Stomach smooth muscle (tissue), 2 donors: ENCODE measurements around the gene HERC3.

Experiments
- H3K27ac ChIP-seq: one replicate; pipeline ENCODE4 v1.7.0; 2013; ENCODE audit warnings: mild to moderate bottlenecking, low read length, inconsistent platforms
- H3K27me3 ChIP-seq, 2 donors: one replicate each; pipeline ENCODE4 v1.7.0; 2013; ENCODE audit warnings: low read length in 2 of 2; ENCODE audit not compliant: insufficient read depth in 2 of 2, control insufficient read depth in 1 of 2
- H3K36me3 ChIP-seq, 2 donors: one replicate each; pipeline ENCODE4 v1.7.0; 2013; ENCODE audit warnings: low read length in 2 of 2; ENCODE audit not compliant: control insufficient read depth in 2 of 2, insufficient read depth in 2 of 2
- H3K4me1 ChIP-seq: one replicate; pipeline ENCODE4 v1.7.0; 2013; ENCODE audit warnings: low read length; ENCODE audit not compliant: control insufficient read depth, insufficient read depth
- H3K4me3 ChIP-seq, 2 donors: one replicate each; pipeline ENCODE4 v1.7.0; 2013; ENCODE audit warnings: low read length in 2 of 2
- H3K9ac ChIP-seq, 2 donors: one replicate each; pipeline ENCODE4 v1.7.0; 2013; ENCODE audit warnings: low read length in 2 of 2, mild to moderate bottlenecking in 1 of 2
- H3K9me3 ChIP-seq, 2 donors: one replicate each; pipeline ENCODE4 v1.7.0; 2013; ENCODE audit warnings: low read length in 2 of 2; ENCODE audit not compliant: control insufficient read depth in 2 of 2
- donor health status: healthy.
- donor health status: Pancreatic carcinoma.

Gene HERC3

GRCh38 chr4:88745175-88745574 lies 152.9 kb downstream of the HERC3 start:
- no peak overlapping the region for H3K4me3 ChIP-seq
- no peaks in the 10 kb centered on the region for H3K9me3 ChIP-seq
- H3K27ac ChIP-seq = no peak overlapping the region
- no peak overlapping the region for H3K9ac ChIP-seq
- H3K36me3 ChIP-seq = peaks cover 31 to 57% of the 10 kb centered on the region in 2 donors
- H3K27me3 ChIP-seq = no peaks in the 10 kb centered on the region
- H3K4me1 ChIP-seq = peaks cover 12% of the 10 kb centered on the region

DNA sequence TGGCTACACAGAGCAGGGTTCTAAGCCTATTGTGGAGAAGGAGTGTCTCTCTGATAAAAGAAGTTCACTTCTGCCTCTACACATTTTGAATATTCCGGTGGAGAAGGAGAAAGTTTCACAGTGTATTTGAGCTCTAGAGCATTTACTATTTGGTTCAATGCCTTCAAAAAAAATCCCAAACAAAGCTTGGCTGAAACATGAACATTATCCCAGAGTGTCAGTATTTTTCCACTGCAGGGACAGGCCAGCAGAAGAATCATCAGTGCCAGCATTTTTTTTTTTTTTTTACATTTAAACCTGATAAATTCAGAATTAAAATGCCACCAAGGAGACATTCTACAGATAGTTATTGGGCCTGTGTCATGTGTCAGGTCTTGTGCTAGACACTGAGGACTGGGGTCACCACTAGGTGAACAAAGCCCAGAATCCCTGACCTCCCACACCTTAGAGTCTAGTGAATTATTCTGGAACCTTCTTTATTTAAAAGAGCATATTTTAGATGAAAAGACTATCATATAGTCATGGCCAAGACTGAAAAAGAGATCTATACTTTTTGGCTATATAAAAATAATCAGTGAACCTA lies 153.4 kb downstream of the HERC3 start:
- no peak overlapping the region for H3K9ac ChIP-seq
- H3K9me3 ChIP-seq = no peaks in the 10 kb centered on the region
- H3K36me3 ChIP-seq = peaks cover 36 to 60% of the 10 kb centered on the region in 2 donors
- H3K27ac ChIP-seq = no peak overlapping the region
- H3K4me1 ChIP-seq = peaks cover 11% of the 10 kb centered on the region
- no peak overlapping the region for H3K4me3 ChIP-seq
- H3K27me3 ChIP-seq = no peaks in the 10 kb centered on the region

DNA sequence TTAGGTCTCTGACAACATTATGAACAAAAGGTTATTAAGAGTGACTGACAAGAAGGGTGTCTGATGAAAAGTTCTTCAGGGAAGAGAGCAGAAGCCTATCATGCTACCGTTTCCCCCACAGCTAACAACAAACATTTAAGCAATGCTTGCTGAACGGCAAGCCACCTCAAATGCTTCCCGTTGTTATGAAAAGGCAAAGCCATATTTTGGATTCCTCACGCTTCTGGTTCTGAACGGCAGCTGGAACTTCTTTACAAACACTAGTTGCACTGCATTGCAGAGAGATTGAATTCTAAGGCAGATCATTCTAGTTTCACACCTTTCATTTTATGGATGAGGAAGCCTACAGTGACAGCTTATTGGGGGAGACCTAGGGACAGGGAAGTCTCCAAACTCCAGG lies 153.9 kb downstream of the HERC3 start:
- H3K27ac ChIP-seq = no peak overlapping the region
- peaks cover 11% of the 10 kb centered on the region for H3K4me1 ChIP-seq
- H3K9me3 ChIP-seq = no peaks in the 10 kb centered on the region
- H3K4me3 ChIP-seq = no peak overlapping the region
- no peaks in the 10 kb centered on the region for H3K27me3 ChIP-seq
- H3K36me3 ChIP-seq = peaks cover 37 to 63% of the 10 kb centered on the region in 2 donors
- H3K9ac ChIP-seq = no peak overlapping the region

GRCh38 chr4:88747351-88747750 lies 155.1 kb downstream of the HERC3 start:
- Histone ChIP-seq H3K9ac (no peak overlapping the region), H3K9me3 (no peaks in the 10 kb centered on the region), H3K27me3 (no peaks in the 10 kb centered on the region), H3K4me1 (peaks cover 11% of the 10 kb centered on the region), H3K27ac (no peak overlapping the region), H3K36me3 (peaks cover 40 to 58% of the 10 kb centered on the region in 2 donors), H3K4me3 (no peak overlapping the region)

- H3K4me1 ChIP-seq = peaks cover 10% of the 10 kb centered on the region
These were observed 158.1 kb downstream of the HERC3 start for GRCh38 chr4:88750369-88750768.

DNA sequence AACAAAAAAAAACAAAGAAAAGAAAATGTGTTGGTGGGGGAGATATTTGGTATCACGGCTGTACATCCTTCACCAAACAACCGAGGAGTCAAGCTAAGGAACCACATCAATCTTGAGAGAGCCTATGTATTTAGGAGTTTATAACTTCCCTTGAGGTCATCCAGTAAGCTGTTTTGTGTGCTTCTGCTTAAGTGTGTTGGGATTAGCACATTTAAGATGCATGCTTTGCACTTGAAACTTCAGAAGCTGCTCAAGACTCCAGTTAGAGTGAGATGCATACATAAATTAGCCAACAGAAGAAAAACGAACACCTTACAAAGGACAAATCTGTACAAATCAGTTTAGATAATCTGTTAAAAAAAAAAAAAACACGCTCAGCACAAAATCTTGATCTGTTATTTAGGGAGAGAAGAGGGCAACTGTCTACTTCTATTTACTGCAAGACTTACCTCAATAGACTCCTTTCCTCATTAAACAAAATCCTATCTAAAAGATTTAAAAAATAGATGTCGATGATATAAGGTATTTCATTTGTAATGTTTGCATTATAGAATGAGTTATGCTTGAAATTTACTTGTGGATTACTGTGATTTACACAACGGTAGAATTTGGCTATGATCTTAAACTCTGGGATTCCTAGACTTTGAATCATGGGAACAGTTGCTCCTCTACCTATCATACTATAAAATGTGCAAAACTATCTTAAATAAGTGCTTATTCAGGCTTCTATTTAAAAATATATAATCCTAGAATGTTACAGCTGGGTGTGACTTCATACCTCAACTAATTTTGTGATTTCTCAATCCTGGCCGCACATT lies 159.2 kb downstream of the HERC3 start:
- Histone ChIP-seq H3K9me3 (no peaks in the 10 kb centered on the region), H3K4me1 (no peaks in the 10 kb centered on the region), H3K4me3 (no peak overlapping the region), H3K27me3 (no peaks in the 10 kb centered on the region), H3K9ac (no peak overlapping the region), H3K36me3 (peaks cover 39 to 45% of the 10 kb centered on the region in 2 donors), H3K27ac (no peak overlapping the region)

More at GRCh38 chr4:88750369-88750768, 158.1 kb downstream of the HERC3 start:
- Histone ChIP-seq H3K9me3 (no peaks in the 10 kb centered on the region), H3K9ac (no peak overlapping the region), H3K27ac (no peak overlapping the region), H3K36me3 (peaks cover 45 to 46% of the 10 kb centered on the region in 2 donors), H3K4me3 (no peak overlapping the region), H3K27me3 (no peaks in the 10 kb centered on the region)

DNA sequence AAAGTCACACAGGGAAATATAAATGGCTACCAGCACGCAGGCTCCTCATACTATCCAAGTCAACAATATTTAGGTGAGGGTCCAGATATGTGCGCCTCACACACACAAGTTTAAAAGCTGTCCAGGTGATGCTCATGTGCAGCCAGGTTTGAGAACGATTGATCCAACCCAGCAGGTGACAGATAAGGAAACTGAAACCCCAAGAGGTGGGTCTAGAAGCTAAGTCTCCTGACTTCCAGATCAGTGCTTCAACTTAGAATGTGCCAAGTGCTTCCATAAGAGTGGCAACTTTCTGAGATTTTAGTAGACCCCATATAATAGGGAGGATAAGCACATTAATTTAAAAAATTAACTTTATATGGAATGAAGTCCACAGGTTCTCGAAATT lies 159.8 kb downstream of the HERC3 start:
- Histone ChIP-seq H3K4me1 (no peaks in the 10 kb centered on the region), H3K9me3 (no peaks in the 10 kb centered on the region), H3K4me3 (no peak overlapping the region), H3K27me3 (no peaks in the 10 kb centered on the region), H3K9ac (no peak overlapping the region), H3K27ac (no peak overlapping the region), H3K36me3 (peaks cover 34 to 42% of the 10 kb centered on the region in 2 donors)

DNA sequence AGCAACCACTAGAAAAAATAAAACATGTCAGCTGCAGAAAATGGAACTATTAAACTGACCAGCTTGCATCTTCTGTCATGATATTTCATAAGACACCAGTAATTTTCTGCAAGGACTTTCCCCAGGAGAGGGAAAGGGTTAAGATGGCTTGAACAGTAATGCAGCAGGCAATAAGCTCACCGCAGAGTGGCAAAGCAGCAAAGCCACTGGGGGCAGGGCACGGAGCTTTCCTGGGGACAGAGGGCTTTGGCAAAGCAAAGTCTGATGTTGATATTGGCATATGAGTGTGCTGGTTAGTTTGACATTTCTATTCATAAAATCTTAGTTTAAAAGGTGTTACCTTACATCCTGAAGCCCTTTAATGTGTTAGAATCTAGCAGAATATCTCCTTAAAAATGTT lies 160.5 kb downstream of the HERC3 start:
- no peaks in the 10 kb centered on the region for H3K9me3 ChIP-seq
- no peaks in the 10 kb centered on the region for H3K4me1 ChIP-seq
- H3K27me3 ChIP-seq = no peaks in the 10 kb centered on the region
- peaks cover 31 to 36% of the 10 kb centered on the region in 2 donors for H3K36me3 ChIP-seq
- no peak overlapping the region for H3K9ac ChIP-seq
- H3K4me3 ChIP-seq = no peak overlapping the region
- H3K27ac ChIP-seq = no peak overlapping the region

DNA sequence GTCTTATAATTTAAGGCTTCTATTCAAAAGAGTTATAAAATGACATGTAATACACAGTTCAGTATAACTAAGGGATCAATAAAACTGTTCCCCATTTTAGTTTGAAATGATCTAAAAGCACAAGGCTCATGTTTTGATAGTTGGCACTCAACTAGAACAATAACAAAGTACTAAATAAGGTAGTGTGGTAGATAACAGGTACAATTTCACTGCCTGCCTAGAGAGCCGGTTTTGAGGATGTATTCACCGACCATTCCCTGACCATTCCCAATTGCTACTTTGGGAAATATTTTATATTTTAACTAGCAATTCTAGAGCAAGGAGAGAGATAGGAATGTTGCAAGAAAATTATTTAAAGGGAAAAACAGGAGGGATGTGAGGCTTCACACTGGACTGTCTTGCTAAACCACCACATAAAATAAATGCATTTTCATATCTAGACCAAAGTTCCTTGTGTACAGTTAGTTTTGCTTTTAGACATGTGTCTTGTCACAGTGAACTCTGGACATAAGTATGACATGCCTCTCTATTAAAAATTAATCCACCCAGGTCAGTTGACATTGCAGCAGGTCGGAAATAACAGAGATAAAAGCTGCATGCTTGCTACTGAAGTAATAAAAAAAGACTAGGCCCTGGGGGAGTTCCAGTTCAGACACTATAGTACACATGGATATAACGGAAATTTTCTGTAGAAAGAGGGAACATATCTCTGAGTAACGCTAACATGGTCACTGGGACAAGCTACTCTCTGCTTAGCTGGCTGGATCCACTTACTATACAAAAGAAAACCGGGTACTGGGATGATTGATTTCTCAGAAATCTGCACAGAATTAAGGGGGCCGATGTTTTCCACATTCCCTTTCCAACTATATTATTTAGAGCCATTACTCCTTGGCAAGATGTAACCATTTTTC lies 161.6 kb downstream of the HERC3 start:
- Histone ChIP-seq H3K9ac (no peak overlapping the region), H3K36me3 (peaks cover 29 to 39% of the 10 kb centered on the region in 2 donors), H3K4me3 (no peak overlapping the region), H3K27me3 (no peaks in the 10 kb centered on the region), H3K27ac (no peak overlapping the region), H3K9me3 (no peaks in the 10 kb centered on the region), H3K4me1 (no peaks in the 10 kb centered on the region)

GRCh38 chr4:88754796-88755195 lies 162.5 kb downstream of the HERC3 start:
- Histone ChIP-seq H3K27me3 (no peaks in the 10 kb centered on the region), H3K9me3 (no peaks in the 10 kb centered on the region), H3K36me3 (peaks cover 23 to 33% of the 10 kb centered on the region in 2 donors), H3K4me3 (no peak overlapping the region), H3K27ac (no peak overlapping the region), H3K4me1 (no peaks in the 10 kb centered on the region), H3K9ac (no peak overlapping the region)
